ENCODE data around the gene CYP1A1. TPM values are rescaled to one million over a fixed set of nuclear protein-coding genes. Genes with fewer than 3 reads are reported as not detected.
"Not testable (repeated sequence)": the region's sequence is repeated elsewhere in the genome, so short reads cannot be mapped to it uniquely, and the experiment has no call there.

The CYP1A1 gene
- total and polyA plus RNA-seq, 2 donors (not counting 1 experiment from before 2014, with no cell fraction given), result under 0.01 TPM; not detected in 1

DNA sequence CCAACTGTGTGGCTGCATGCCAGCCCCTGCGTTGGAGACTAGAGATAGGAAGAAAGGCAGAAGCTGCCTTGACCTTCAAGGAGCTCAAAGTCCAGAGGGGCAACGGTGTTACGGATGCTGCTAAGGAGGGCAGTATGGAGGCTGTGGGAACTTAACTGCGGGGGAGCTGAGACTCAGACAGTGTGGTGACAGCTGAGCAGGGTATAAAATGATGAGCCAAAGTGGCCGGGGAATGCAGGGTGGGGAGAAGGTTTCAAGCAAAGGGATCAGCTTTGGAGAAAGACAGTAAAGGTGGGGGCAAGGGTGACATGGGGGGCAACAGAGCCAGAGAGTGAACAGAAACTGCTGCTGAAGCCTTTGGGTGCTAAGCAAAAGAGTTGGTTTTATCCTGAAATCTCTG lies 17.1 kb upstream of the CYP1A1 start:
- Histone ChIP-seq H3K36me3 (ENCODE audit: control insufficient read depth, insufficient read depth, low read length) (no peaks in the 10 kb centered on the region), H3K4me3 (replicated peaks in 1 of 4; ENCODE audit: control extremely low read depth in 1 of 4, insufficient read depth in 1 of 4, low read depth in 3 of 4, low read length in 4 of 4) (no peak overlapping the region), H3K4me1 (ENCODE audit: control insufficient read depth, extremely low read depth, insufficient read depth, low read length) (no peaks in the 10 kb centered on the region), H3K9ac (ENCODE audit: insufficient read depth, low read length) (no peak overlapping the region), H3K9me3 (ENCODE audit: control insufficient read depth, insufficient read depth, low read depth, low read length) (no peaks in the 10 kb centered on the region), H4K20me1 (ENCODE audit: control insufficient read depth, extremely low read depth, insufficient read depth, low read length) (peaks cover 2% of the 10 kb centered on the region), H2AFZ (ENCODE audit: low read length) (no peak overlapping the region), H3K27me3 (ENCODE audit: control insufficient read depth, insufficient read depth, low read length) (peaks cover 3% of the 10 kb centered on the region), H3K4me2 (ENCODE audit: extremely low read depth, insufficient read depth, low read length) (no peak overlapping the region), H3K27ac (ENCODE audit: insufficient read depth, low read length) (no peak overlapping the region), H3K79me2 (ENCODE audit: control insufficient read depth, insufficient read depth, low read length) (no peaks in the 10 kb centered on the region)
- no peak for TF ChIP-seq CTCF (conservative IDR thresholded peaks at IDR 0.05 in 1 of 2, IDR thresholded peaks at IDR 0.05 in 1 of 2; ENCODE audit: low read depth in 1 of 2, low read length in 2 of 2)
- no peak for TF ChIP-seq EZH2 (IDR thresholded peaks at IDR 0.05; ENCODE audit: low read length, missing control alignments)
- DNase-seq (ENCODE audit: low read depth in 2 of 2), result no peak

DNA sequence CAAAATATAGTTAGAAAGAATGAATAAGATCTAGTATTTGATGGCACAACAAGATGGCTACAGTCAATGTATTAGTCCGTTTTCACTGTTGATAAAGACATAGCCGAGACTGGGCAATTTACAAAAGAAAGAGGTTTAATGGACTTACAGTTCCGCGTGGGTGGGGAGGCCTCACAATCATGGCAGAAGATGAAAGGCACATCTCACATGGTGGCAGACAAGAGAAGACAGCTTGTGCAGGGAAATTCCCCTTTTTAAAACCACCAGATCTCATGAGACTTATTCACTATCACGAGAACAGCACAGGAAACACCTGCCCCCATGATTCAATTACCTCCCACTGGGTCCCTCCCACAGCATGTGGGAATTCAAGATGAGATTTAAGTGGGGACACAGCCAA lies 12.9 kb upstream of the CYP1A1 start:
- H3K9me3 ChIP-seq (ENCODE audit: control insufficient read depth, insufficient read depth, low read depth, low read length); DNase-seq (ENCODE audit: low read depth in 2 of 2); H3K4me1 ChIP-seq (ENCODE audit: control insufficient read depth, extremely low read depth, insufficient read depth, low read length); H3K9ac ChIP-seq (ENCODE audit: insufficient read depth, low read length); H2AFZ ChIP-seq (ENCODE audit: low read length); H3K4me2 ChIP-seq (ENCODE audit: extremely low read depth, insufficient read depth, low read length); H3K79me2 ChIP-seq (ENCODE audit: control insufficient read depth, insufficient read depth, low read length); H3K4me3 ChIP-seq (replicated peaks in 1 of 4; ENCODE audit: control extremely low read depth in 1 of 4, insufficient read depth in 1 of 4, low read depth in 3 of 4, low read length in 4 of 4); H3K36me3 ChIP-seq (ENCODE audit: control insufficient read depth, insufficient read depth, low read length); H4K20me1 ChIP-seq (ENCODE audit: control insufficient read depth, extremely low read depth, insufficient read depth, low read length); H3K27ac ChIP-seq (ENCODE audit: insufficient read depth, low read length): not testable (repeated sequence)
- peaks cover 17% of the 10 kb centered on the region for H3K27me3 ChIP-seq (ENCODE audit: control insufficient read depth, insufficient read depth, low read length)

DNA sequence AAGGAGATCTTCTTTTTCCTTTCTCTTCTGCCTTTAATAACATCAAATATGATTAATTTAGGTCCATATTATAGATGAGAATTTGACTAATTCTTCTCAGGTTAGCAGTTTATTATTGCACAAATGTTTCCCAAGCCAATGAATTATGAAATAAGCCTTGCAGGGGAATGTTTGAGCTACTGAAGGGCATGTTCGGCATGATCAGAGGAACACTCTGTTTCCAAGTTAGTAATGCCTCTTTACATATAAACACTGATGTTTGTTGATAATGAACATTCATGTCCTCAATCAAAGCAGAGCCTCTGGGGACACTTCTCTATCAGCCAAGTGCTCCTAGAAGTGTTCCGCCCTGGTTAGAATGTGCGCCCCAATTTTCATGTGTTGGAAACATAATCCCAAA lies 10.0 kb upstream of the CYP1A1 start:
- Histone ChIP-seq H3K9ac (ENCODE audit: insufficient read depth, low read length) (no peak overlapping the region), H4K20me1 (ENCODE audit: control insufficient read depth, extremely low read depth, insufficient read depth, low read length) (peaks cover 2% of the 10 kb centered on the region), H3K79me2 (ENCODE audit: control insufficient read depth, insufficient read depth, low read length) (no peaks in the 10 kb centered on the region), H3K9me3 (ENCODE audit: control insufficient read depth, insufficient read depth, low read depth, low read length) (no peaks in the 10 kb centered on the region), H2AFZ (ENCODE audit: low read length) (no peak overlapping the region), H3K36me3 (ENCODE audit: control insufficient read depth, insufficient read depth, low read length) (no peaks in the 10 kb centered on the region), H3K4me1 (ENCODE audit: control insufficient read depth, extremely low read depth, insufficient read depth, low read length) (no peaks in the 10 kb centered on the region), H3K27ac (ENCODE audit: insufficient read depth, low read length) (no peak overlapping the region), H3K4me3 (replicated peaks in 1 of 4; ENCODE audit: control extremely low read depth in 1 of 4, insufficient read depth in 1 of 4, low read depth in 3 of 4, low read length in 4 of 4) (no peak overlapping the region), H3K27me3 (ENCODE audit: control insufficient read depth, insufficient read depth, low read length) (peaks cover 27% of the 10 kb centered on the region), H3K4me2 (ENCODE audit: extremely low read depth, insufficient read depth, low read length) (no peak overlapping the region)
- TF ChIP-seq EZH2 (IDR thresholded peaks at IDR 0.05; ENCODE audit: low read length, missing control alignments) (no peak), CTCF (conservative IDR thresholded peaks at IDR 0.05 in 1 of 2, IDR thresholded peaks at IDR 0.05 in 1 of 2; ENCODE audit: low read depth in 1 of 2, low read length in 2 of 2) (no peak)
- DNase-seq (ENCODE audit: low read depth in 2 of 2), result no peak

Measured in fibroblast of lung (primary cell).